ACHN (cell line): Measurements from ENCODE around the gene GSK3A.
"Not testable (repeated sequence)": the region's sequence is repeated elsewhere in the genome, so short reads cannot be mapped to it uniquely, and the experiment has no call there.

Source experiments
- DNase-seq: peaks from one replicate; pipeline ENCODE4 v3.0.0-alpha.2; 2015
- in situ Hi-C: cut with HindIII; loops from 2 replicates; pipeline ENCODE4 v1.10.0; 2017; ENCODE audit warnings: low sequenced_read_pairs, low pct_ligation_motif_present, low pct_unique_long_range_greater_than_20kb

GSK3A gene

DNA sequence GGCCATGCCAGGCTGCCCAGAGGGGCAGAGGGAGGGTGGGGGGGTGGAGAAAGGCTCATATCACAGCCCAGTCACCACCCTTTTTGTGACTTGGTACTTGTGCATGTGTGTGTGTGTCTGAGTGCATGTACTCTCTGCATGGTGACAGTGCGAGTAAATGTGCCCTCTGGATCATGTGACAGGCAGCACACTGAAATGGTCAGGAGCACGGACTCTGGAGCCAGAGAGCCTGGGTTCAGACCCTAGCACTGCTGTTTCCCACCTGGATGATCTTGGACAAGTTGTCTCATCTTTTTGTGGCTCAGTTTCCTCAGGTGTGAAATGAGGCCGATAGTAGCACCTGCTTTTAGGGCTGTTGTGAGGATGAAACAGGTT is 28.6 kb upstream of the GSK3A start:
- DNase-seq = no peak
- in situ Hi-C loops = no loop called here

DNA sequence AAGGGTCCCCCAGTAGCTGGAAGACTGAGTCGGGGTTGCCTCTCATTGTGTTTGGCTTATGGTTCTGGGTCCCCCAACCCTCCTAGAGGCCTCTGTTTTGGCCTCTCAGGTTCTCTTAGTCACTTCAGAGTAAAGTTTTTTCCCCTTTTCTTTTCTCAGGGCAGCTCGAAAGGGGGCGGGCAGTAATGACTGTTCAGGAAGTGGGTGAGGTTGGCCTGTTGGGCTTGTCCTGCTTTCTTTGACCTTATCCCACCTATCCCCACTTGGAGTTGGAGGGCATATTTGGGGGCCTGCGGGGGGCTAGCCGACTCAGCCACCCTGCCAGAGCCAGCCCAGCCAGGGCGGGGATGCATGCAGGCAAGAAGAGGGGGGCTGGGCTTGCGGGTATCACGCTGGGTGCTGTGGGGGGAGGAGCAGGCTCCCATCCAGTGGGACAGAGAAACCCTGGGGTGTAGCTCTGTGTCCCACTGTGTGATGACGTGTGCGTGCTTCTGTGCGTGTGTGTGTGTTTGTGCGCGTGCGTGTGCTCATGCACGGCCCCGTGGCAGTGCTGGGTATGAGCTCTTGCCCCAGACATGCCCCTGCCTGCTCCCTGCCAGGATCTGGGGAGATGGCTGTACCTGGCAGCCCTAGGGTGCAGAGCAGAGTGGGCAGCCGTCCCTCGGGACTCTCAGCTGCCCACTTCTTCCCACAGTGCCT is 28.1 kb upstream of the GSK3A start:
- in situ Hi-C loops = no loop called here
- DNase-seq = peak; percentile 62

DNA sequence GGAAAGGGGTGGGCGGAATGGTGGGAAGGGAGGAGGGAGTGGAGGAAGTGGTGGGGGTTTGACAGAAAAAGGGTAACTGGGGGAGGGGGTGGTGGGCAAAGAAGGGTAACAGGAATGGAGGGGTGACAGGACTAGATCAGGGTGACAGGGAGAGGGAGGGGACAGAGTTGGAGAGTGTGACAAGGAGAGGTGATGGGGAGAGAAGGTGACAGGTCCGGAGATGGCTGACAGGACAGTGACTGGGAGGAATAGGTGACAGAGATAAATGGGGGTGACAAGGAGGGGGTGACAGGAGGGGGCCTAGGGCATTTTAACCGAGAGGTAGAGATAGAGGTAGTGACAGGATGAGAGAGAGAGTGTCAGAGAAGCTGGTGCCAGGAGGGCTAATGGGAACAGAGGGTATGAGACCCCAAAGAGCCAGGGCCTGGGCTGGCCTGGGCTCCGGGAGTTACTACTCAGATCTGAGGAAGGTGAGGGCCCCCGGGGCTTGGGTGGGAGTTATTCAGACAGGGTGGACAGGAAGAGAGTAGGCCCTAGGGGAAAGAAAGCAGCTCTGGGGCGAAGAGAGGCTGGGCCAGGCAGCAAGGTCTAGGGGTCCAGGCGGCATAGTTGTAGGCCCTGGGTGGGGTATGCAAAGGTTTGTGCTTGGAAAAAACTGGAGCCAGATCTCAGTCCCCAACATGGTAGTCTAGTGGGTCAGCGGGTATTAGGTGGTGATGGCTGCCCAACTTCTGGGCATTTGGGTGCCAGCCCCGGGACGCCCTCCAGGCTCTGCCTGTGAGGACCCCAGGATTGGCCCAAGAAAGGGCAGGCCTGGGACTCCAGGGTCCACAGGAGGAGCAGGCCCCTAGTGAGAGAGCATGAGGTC is 27.3 kb upstream of the GSK3A start:
- in situ Hi-C loops = no loop called here
- no peak for DNase-seq

DNA sequence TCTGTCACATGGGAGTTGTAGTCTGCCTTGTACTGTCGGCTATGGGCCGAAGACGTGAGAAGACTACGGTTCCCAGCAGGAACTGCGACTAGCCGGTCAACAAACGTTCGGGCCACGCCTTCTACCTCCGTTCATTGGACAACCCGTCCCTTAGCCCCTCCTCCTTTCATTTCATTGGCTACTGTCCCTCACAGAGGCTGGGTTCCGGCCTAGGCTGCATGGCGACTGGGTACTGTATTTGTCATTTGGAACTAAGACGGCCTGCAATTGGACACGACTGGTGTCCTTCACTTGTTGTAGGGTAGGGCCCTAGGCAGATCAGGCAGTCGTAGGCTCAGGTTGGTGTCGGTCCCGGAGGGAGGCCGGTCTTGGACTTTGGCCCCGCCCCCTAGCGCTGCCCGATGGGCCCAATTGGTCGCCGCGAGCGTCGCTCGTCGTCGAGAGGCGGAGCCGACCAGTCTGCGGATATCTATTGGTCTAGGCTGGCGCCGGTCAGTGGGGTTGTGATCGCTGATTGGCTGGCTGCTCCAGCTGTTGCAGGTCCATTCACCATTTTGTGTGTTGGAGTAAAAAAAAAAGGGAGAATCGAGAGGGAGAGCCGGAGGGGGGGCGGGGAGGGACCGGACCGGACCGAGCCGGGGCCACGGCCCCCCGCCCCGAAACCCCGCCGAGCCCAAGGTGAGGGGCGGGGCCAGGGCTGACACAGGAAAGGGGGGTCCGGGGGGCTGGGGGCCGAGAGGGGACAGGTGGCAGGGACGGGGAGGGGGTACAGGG is 26.5 kb upstream of the GSK3A start, which contains the start of gene CIC:
Gene CIC (plus strand): TSS at position 549 of the 774 bp plus-strand sequence. CDS start 2,532 bp downstream, outside the sequence.
- in situ Hi-C loops = no loop called here
- DNase-seq = peak; percentile 99

DNA sequence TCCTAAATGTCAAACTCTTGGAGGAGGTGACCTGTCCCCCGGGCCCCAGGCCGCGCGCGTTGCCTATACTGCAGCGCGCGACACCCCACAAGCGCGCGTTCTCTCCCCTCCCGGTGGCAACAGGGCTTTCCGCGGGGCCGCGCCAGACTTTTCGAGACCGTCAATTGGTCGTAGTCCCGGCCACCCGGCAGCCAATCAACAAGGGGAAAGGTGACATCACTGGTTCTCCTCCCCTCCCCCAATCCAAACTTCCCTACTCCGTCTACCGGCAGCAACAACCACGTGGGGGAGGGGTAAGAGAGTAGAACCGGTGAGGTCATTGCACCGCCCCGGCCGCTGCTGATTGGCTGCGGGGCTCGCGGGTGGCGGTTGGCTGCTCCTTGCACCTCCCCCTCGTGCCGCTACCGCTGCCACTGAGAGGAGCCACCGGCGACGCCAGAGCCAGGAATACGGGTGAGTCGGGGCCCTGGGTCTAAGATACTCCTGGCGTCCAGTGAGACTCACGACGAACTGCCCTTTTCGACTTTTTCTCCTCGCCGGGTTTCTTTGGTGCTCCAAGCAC is 25.8 kb upstream of the GSK3A start:
- DNase-seq = peak; percentile 98
- in situ Hi-C loops = no loop called here

DNA sequence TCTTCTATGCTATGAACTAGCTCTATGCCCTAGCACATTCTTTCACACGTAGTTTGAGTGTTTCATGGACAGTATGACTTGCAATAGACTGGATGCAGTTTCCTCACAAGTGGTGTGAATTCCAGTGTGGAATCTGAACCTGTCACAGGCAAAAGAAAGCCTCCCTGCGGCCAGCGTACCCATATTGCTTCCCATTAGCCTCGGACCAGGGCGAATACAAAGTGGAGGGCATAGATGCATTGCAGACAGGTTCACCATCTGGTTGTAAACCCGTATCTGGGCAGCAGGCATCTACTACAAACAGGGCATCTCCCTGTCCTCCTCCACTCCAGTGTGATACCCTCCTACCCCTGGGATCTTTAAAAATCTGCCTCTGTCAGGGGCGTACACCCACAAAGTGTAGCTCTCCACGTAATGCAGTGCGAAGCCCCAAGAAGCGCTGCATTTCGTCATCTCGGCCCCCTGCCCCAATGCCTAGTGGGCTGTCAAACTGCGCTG is 25.3 kb upstream of the GSK3A start:
- DNase-seq = no peak
- in situ Hi-C loops = no loop called here

DNA sequence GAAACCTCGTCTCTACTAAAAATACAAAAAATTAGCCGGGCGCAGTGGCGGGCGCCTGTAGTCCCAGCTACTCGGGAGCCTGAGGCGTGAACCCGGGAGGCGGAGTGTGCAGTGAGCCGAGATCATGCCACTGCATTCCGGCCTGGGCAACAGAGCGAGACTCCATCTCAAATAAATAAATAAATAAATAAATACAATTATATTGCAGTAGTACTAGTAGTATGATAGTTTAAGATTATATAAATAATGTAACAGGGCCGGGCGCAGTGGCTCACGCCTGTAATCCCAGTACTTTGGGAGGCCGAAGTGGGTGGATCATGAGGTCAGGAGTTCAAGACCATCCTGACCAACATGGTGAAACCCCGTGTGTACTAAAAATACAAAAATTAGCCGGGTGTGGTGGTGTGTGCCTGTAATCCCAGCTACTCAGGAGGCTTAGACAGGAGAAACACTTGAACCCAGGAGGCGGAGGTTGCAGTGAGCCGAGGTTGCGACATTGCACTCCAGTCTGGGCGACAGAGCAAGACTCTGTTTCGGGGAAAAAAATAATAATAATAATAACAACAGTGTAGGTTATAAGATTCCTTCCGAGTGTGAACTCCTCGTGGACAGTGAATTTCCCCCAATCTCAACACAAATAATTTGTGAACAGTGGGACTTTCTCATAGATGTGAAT is 24.7 kb upstream of the GSK3A start:
- in situ Hi-C loops, DNase-seq: not testable (repeated sequence)

DNA sequence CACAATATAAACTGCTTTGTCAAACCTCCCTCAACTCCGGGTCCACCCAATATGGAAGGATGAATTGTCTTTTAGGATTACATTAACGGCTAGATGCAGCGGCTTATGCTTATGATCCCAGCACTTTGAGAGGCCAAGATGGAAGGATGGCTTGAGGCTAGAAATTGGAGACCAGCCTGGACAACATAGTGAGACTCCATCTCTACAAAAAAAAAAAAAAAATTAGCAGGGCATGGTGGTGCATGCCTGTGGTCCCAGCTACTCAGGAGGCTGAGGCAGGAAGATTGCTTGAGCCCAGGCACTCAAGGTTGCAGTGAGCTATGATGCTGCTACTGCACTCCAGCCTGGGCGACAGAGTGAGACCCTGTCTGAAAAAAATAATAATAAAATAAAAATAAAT is 23.7 kb upstream of the GSK3A start:
- in situ Hi-C loops, DNase-seq: not testable (repeated sequence)

DNA sequence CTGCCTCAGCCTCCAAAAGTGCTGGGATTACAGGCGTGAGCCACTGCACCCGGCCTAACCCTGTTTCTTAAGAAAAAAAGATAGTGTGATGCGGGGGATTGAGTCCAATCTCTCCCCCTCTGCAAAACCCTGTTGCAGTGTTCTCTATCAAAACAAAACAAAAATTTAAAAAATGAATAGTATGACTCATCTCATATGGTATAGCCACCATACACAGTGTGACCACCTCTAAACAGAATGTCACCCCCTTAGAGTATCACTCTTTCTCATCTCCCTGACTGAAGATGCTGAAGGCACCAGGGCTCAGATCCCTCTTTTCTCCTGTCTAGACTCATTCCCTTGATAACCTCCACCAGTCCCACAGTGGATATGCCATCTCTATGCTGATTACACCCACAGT is 19.4 kb upstream of the GSK3A start:
- in situ Hi-C loops = no loop called here
- DNase-seq = no peak

DNA sequence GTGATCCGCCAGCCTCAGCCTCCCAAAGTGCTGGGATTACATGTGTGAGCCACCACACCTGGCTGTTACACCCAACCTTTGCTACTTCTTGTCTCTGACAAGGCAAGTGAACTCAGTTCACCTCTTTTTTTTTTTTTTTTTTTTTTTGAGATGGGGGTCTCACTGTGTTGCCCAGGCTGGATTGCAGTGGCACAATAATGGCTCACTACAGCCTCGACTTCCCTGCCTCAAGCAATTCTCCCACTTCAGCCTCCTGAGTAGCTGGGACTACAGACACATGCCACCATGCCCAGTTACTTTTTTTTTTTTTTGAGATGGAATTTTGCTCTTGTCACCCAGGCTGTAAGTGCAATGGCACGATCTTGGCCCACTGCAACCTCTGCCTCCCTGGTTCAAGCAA is 15.4 kb upstream of the GSK3A start:
- in situ Hi-C loops, DNase-seq: not testable (repeated sequence)

DNA sequence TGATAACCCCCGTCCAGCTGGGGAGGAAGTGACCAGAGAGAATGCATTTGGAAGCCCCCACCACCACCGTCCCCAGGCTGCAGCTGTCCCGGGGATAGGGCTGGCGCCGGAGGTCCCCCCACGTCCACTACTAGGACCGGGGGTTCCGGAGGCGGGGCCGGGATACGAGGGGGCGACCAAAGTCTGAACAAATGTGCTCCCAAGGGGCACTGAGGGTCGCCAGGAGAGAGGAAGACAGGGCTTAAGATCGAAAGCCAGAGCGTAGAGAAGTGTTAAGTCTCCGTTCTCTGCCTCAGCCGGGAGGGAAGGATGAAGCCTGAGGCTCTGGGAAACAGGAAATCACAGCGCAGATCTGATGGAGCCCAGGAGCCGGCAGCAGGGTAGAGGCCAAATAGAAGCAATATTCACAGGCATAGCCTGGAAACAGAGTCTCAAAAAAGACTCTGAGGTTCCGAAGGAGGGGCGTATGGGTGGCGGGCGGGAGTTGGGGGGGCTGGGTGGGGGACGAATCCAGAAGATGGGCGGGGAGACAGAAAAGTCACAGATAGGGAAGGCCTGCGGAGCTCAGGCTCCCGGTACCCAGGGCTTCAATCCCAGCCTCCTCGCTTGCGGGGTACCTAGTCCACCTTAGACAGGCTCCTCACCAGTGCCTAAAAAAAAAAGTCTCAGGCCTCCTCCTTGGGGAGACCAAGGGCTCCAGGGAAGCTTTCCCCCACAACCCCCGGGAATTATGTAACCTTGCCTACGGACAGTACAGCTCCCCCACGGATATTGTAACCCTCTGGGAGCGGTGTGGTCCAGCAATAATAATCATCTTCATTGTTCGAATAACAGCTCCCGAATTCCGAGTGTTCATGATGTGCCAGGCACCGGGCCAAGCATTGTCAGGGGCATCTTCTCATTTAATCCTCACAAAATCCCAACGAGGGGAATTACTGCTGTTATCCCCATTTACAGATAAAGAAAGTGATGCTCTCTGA is 13.7 kb upstream of the GSK3A start:
- in situ Hi-C loops = no loop called here
- peak; percentile 67 for DNase-seq

DNA sequence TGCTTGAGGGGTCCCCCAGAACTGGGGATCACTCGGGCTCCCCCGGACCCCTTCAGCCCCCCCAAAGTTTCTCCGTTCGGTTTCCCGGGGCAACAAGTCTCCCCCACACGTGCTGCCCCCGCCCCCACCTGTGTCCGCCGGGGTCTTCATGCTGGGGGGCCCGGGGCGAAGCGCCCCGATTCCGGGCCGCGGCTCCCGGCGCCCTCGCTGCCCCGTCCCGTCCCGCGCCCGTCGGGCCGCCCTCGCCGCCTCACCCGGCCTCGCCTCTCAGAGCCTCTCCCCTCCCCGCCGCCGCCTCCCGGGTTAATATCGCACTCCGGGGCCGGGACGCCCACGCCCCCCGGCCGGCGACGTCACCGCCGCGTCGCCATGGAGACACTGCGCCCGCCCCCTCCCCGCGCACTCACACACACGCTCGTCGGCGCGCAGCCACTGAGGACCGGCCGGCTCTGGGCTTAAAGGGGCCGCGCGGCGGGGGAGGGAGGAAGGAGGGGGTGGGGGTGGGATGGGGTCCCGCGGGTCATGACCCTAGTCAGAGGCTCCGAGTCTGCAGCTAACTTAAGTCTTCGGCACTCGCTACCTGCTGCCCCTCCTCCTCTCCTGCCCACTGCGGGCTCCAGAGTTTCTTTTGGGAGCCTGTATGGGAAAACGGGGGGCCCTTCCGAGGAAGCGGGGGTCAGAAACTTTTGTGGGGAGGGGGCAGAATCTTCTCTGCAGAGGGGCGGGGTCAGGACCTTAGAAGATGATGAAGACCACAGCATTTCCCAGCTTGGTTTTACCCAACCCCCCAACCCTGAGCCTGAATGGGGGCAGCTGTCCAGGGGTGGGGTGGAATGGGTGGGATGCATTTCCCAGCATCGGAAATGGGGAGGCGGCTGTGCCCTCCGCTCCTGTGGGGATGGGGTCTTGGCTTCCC is 12.7 kb upstream of the GSK3A start, which contains the start of gene ERF:
Gene ERF (minus strand): TSS at position 279 of the 916 bp plus-strand sequence. CDS start 129 bp downstream, at position 150.
- DNase-seq = peak; percentile 86
- in situ Hi-C loops = no loop called here

DNA sequence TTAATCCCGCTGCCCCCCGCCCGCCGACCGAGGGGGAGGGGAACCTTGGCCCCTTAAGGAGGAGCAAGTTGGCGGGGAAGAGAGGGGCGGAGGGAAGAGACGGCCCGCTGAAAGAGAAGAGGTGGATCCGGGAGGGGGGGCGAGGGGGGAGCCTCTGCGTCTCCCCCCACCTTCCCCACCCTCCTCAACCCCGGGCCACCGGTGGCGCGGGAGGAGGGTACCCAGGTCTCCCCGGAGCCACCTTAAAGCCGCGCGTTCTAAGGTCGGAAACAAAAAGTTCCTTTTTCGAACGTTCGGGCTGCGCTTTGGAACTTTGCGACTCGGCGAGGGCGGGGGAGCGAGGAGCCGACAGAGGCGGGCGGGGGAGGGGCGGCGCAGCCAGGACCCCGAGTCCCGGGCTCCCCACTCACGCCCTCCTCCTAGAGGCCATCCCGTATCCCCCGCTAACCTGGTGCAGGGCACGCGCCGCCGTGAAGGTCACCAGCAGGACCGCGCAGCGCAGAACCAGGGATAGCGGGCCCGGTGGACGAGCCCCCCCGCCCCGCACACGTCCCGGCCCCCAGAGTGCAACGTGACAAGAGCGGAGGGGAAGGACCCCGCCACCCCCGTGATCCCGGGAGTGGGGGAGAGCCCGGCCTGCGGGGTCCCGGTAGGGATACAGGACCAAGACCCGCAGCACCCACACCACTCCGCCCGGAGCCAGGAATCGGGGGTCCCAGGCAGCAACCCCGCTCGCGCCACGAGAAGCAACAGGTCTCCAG is 11.9 kb upstream of the GSK3A start:
- peak; percentile 58 for DNase-seq
- in situ Hi-C loops = no loop called here

DNA sequence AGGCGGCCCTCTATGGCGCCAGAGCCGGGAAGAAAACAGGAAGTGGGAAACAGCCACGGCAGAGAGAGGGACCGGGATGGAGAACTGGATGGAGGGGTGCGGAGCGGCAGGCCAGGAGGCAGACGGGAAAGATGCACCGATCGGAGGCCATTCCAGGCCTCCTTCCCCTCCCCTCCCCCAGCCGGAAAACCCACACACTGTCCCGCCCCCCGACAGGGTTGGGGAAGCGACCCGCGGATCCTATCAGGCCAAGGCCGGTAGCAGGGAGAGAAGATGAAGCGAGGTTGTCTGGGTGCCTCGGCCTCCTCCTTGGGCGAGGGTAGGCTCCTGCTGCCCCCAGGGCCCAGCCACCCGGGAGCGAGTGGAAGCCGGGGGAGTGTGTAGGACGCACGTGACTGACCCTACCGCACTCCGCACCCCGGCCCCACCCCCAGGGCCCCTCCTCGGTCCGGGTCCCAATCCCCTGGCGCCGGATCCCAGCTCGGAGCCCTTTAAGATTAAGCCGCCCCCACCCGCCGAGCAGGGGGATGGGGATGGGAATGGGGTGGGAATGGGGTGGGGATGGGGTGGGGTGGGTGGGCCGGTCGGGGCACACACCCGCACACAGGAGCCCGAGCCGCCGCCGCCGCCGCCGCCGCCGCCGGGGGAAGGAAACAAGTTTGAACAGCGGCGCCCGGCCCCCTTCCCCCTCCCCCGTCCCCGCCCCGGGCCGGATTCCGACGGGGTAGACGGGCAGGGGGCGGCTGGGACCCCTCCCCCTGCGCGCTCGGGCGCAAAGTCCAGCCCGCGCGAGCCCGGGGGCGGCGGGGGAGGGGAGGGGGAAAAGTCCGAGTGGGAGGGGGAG is 11.1 kb upstream of the GSK3A start:
- DNase-seq = peak; percentile 35

More for the DNA sequence above, 11.1 kb upstream of the GSK3A start:
- in situ Hi-C loops = no loop called here
